Sigmoid colon (tissue), 3 donors: ENCODE results near the gene SLC25A41.

ENCODE experiments used
- CTCF ChIP-seq, 4 experiments: fragments of 450-650 bp in 3 of 4; fragments of 200-600 bp in 1 of 4; IDR thresholded peaks; one replicate each; pipeline ENCODE4 v1.5.1; 2016 to 2019; ENCODE audit warnings: antibody characterized with exemption in 4 of 4, mild to moderate bottlenecking in 3 of 4, moderate library complexity in 2 of 4
- POLR2A ChIP-seq, 2 donors: fragments of 450-650 bp; IDR thresholded peaks; one replicate each; pipeline ENCODE4 v1.6.1; 2016; ENCODE audit warnings: antibody characterized with exemption in 2 of 2, mild to moderate bottlenecking in 2 of 2, moderate library complexity in 2 of 2

- no peak for TF ChIP-seq CTCF (IDR thresholded peaks at IDR 0.05)
- no peak for TF ChIP-seq POLR2A (IDR thresholded peaks at IDR 0.05)
These were observed 24.2 kb downstream of the SLC25A41 start for GRCh38 chr19:6409346-6409745.
